Stomach (tissue), 4 donors: ENCODE data around the gene PARVG.

Experiments used
- CTCF ChIP-seq, 7 experiments: fragments of 450-650 bp in 4 of 7; fragments of 200-600 bp in 3 of 7; sonication (generic) in 3 of 7; IDR thresholded peaks; one replicate each; pipeline ENCODE4 v1.5.1; 2016 to 2019; ENCODE audit warnings: antibody characterized with exemption in 7 of 7, control low read depth in 2 of 7, mild to moderate bottlenecking in 1 of 7
- EP300 ChIP-seq: sonication (generic); formaldehyde crosslinking; IDR thresholded peaks from one replicate; pipeline ENCODE4 v1.6.1; 2017; ENCODE audit warnings: antibody characterized with exemption
- POLR2A ChIP-seq, 4 donors: fragments of 450-650 bp; IDR thresholded peaks; one replicate each; pipeline ENCODE4 v1.6.1; 2016; ENCODE audit warnings: antibody characterized with exemption in 4 of 4, control low read depth in 2 of 4, mild to moderate bottlenecking in 1 of 4, moderate library complexity in 1 of 4

DNA sequence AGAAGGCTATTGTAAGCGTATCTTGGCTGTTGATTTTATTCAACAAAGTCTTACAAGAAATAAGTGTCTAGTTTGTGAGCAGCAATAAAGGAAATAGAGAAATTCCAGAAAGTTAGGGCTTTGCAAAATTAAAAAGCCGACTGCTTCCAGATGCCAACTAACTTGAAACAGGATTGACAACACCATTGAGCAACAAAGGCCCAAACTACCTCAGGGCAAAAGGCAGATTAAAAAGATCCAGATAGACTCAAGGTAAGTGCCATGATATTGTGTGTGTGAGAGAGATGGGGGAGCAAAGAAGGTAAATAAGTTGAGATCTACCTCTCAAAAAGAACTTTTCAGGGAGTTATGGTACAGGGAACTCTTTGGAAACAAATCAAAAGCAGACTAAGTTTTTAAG is 49.1 kb downstream of the PARVG start:
- TF ChIP-seq EP300, result no peak
- no peak for TF ChIP-seq CTCF (IDR thresholded peaks at IDR 0.05)
- no peak for TF ChIP-seq POLR2A (IDR thresholded peaks at IDR 0.05)
